OCI-LY3 (cell line): ENCODE data around the gene MRE11.

Experiments
- EZH2phosphoT487 ChIP-seq: fragments of 200-600 bp; shearing (Covaris generic); IDR thresholded peaks from 2 replicates; pipeline ENCODE4 v1.6.1; 2018; ENCODE audit warnings: antibody characterized with exemption, mixed run types, low read depth
- TF ChIP-seq, protein P1 (sequence below): fragments of 200-600, 300-600 bp; sonication (generic); IDR thresholded peaks from 2 replicates; pipeline ENCODE4 v1.5.1; 2014; ENCODE audit warnings: antibody characterized with exemption, low read length, low read depth

- TF ChIP-seq, protein P1, sequence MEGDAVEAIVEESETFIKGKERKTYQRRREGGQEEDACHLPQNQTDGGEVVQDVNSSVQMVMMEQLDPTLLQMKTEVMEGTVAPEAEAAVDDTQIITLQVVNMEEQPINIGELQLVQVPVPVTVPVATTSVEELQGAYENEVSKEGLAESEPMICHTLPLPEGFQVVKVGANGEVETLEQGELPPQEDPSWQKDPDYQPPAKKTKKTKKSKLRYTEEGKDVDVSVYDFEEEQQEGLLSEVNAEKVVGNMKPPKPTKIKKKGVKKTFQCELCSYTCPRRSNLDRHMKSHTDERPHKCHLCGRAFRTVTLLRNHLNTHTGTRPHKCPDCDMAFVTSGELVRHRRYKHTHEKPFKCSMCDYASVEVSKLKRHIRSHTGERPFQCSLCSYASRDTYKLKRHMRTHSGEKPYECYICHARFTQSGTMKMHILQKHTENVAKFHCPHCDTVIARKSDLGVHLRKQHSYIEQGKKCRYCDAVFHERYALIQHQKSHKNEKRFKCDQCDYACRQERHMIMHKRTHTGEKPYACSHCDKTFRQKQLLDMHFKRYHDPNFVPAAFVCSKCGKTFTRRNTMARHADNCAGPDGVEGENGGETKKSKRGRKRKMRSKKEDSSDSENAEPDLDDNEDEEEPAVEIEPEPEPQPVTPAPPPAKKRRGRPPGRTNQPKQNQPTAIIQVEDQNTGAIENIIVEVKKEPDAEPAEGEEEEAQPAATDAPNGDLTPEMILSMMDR: no peak
- no peak for TF ChIP-seq EZH2phosphoT487
Observed at GRCh38 chr11:94452988-94453387, 40.7 kb downstream of the MRE11 start.
